K562 (cell line): Measurements from ENCODE around the gene DRD3. TPM values are rescaled to one million over a fixed set of nuclear protein-coding genes. Genes with fewer than 3 reads are reported as not detected.

Experiments
- CC2D1A ChIP-seq: fragments of 450-650 bp; IDR thresholded peaks from 2 replicates; pipeline ENCODE4 v1.6.1; 2017; ENCODE audit warnings: mild to moderate bottlenecking
- FUS ChIP-seq: fragments of 200-400 bp; formaldehyde crosslinking; optimal IDR thresholded peaks from 2 replicates; pipeline ENCODE3; 2017; ENCODE audit warnings: low read depth, low read length
- MTA3 ChIP-seq: fragments of 450-650 bp; formaldehyde crosslinking; IDR thresholded peaks from 2 replicates; pipeline ENCODE4 v1.6.1; 2017; ENCODE audit warnings: mild to moderate bottlenecking, borderline replicate concordance
- ZC3H4 ChIP-seq: sonication (generic); formaldehyde crosslinking; IDR thresholded peaks from 2 replicates; pipeline ENCODE4 v1.9.0; 2021; ENCODE audit warnings: missing genetic modification reagents, borderline replicate concordance
- ZNF140 ChIP-seq: fragments of 250-450 bp; sonication (Bioruptor Pico); IDR thresholded peaks from 2 replicates; pipeline ENCODE4 v1.8.0; 2021; ENCODE audit warnings: moderate library complexity, mild to moderate bottlenecking, inconsistent platforms
- ZNF644 ChIP-seq: fragments of 200-800 bp; sonication (Bioruptor generic); IDR thresholded peaks from 2 replicates; pipeline ENCODE4 v1.6.1; 2016; ENCODE audit warnings: low read depth, missing genetic modification characterization, missing compliant biosample characterization
- polyA plus RNA-seq, 8 experiments: library from polyadenylated mRNA; depleted of rRNA in 4 of 8; stranded (reverse) in 5 of 8; unstranded in 3 of 8; fragments of >200 nt; fragmentation: Nextera tagmentation in 2 of 8; fragmentation: Illumina TruSeq in 1 of 8; extraction: Ambion mirVana in 2 of 8; extraction: Trizol in 1 of 8; gene quantifications; 2 replicates each; pipeline versions ENCODE4 v1.2.1 to v1.2.3, GENCODE V29; 2011 to 2014; ENCODE audit warnings: inconsistent platforms in 1 of 8, missing spikeins in 1 of 8
- total RNA-seq, 7 experiments: library from RNA; depleted of rRNA in 6 of 7; stranded (reverse); fragments of >200 nt in 6 of 7; fragmentation: Illumina TruSeq in 2 of 7; extraction: Trizol in 2 of 7; gene quantifications; 2 replicates each; pipeline versions ENCODE4 v1.2.1 to v1.2.3, GENCODE V29; 2011 to 2021; ENCODE audit warnings: low replicate concordance in 1 of 7
- TF ChIP-seq, protein P1 (sequence below): fragments of 250-450 bp; sonication (Bioruptor Pico); IDR thresholded peaks from 2 replicates; pipeline ENCODE4 v1.5.0; 2021; ENCODE audit warnings: mild to moderate bottlenecking, moderate library complexity
- TF ChIP-seq, protein P2 (sequence below): IDR thresholded peaks from 2 replicates; pipeline ENCODE4 v1.6.1; 2011; ENCODE audit not compliant: insufficient read length; ENCODE audit errors: extremely low read depth
- TF ChIP-seq, protein P3 (sequence below): sonication (generic); formaldehyde crosslinking; IDR thresholded peaks from 2 replicates; pipeline ENCODE4 v1.8.0; 2022; ENCODE audit warnings: mild to moderate bottlenecking, missing genetic modification reagents

DRD3 gene
- total and polyA plus RNA-seq, 9 of the 15 experiments (the other 6 are each of a cell fraction or from before 2014, with no cell fraction given), result not detected

DNA sequence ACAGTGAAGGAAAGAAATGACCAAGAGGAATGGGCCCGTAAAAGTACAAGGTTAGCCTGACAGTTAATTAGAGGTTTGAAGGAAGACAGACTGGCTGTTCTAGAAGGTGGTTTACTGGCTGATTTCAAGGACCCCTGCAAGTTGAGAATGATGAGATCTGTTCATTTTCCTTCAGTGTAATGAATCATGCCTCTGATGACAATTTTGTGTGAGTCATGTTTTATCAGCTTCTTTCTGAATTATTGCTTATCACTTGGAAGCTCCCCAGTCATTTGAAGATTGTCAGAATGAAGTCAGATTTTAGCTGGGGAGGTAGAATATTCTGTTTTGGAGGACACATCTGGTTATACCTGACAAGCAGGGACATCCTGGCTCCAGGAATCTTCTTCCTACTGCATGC is 50.6 kb downstream of the DRD3 start (continued):
- no peak for TF ChIP-seq FUS
- TF ChIP-seq, protein P1, sequence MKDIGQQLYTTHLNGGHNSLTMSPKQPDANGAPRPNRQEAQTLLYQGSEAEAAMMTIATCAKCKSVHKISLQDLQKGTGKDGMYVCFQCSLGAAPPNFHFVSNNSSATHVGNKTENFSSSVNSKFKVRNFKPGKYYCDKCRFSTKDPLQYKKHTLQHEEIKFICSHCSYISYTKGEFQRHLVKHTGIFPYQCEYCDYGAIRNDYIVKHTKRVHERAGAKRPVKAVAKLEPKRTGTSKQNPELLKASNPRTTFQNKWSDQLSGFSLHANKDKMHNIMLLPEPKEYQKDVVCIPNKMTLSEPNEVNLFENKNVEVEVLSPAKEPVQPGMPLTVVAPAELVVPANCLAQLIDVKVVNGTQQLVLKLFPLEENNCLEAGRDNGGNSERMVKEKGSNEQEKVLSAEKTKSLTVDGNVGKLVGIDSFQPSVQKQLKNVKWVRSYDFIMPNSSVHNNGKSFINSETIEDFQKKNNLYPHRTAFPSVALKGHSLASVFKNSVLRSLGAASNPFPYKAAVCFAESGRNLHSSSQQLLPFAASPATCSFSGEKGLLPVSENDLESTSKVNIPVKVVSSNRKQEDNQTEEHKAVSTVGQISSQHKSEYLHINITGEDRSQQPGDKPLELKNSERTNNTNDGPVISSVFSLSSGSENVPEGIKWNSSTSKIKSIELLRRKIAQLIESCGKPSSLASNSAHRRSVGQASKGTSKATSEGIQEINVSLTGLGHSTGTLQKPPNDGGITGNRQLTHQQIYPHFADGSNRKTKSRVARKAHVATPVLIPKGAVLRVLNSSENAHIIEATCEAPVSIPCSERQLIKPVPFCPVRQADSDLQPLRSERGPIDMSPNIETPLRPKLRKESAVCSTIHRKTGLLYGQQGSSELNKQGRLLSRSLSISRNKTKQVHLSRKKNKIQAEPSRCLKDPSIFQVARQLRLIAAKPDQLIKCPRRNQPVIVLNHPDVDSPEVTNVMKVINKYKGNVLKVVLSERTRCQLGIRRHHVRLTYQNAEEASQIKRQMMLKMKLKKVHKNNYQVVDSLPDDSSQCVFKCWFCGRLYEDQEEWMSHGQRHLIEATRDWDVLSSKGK (CRISPR knock-in tag), result no peak
- no peak for TF ChIP-seq ZNF140
- TF ChIP-seq ZC3H4 (CRISPR knock-in tag), result no peak
- TF ChIP-seq ZNF644, result no peak
- TF ChIP-seq, protein P2, sequence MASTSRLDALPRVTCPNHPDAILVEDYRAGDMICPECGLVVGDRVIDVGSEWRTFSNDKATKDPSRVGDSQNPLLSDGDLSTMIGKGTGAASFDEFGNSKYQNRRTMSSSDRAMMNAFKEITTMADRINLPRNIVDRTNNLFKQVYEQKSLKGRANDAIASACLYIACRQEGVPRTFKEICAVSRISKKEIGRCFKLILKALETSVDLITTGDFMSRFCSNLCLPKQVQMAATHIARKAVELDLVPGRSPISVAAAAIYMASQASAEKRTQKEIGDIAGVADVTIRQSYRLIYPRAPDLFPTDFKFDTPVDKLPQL, result no peak
- no peak for TF ChIP-seq MTA3
- TF ChIP-seq, protein P3, sequence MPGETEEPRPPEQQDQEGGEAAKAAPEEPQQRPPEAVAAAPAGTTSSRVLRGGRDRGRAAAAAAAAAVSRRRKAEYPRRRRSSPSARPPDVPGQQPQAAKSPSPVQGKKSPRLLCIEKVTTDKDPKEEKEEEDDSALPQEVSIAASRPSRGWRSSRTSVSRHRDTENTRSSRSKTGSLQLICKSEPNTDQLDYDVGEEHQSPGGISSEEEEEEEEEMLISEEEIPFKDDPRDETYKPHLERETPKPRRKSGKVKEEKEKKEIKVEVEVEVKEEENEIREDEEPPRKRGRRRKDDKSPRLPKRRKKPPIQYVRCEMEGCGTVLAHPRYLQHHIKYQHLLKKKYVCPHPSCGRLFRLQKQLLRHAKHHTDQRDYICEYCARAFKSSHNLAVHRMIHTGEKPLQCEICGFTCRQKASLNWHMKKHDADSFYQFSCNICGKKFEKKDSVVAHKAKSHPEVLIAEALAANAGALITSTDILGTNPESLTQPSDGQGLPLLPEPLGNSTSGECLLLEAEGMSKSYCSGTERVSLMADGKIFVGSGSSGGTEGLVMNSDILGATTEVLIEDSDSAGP (CRISPR knock-in tag), result no peak
- TF ChIP-seq CC2D1A, result no peak
